ENCODE measurements around the gene MED27. TPM values are rescaled to one million over a fixed set of nuclear protein-coding genes. Genes with fewer than 3 reads are reported as not detected.

Gene MED27
- total RNA-seq, 1 experiment from 2014 or later: 38.4 TPM

DNA sequence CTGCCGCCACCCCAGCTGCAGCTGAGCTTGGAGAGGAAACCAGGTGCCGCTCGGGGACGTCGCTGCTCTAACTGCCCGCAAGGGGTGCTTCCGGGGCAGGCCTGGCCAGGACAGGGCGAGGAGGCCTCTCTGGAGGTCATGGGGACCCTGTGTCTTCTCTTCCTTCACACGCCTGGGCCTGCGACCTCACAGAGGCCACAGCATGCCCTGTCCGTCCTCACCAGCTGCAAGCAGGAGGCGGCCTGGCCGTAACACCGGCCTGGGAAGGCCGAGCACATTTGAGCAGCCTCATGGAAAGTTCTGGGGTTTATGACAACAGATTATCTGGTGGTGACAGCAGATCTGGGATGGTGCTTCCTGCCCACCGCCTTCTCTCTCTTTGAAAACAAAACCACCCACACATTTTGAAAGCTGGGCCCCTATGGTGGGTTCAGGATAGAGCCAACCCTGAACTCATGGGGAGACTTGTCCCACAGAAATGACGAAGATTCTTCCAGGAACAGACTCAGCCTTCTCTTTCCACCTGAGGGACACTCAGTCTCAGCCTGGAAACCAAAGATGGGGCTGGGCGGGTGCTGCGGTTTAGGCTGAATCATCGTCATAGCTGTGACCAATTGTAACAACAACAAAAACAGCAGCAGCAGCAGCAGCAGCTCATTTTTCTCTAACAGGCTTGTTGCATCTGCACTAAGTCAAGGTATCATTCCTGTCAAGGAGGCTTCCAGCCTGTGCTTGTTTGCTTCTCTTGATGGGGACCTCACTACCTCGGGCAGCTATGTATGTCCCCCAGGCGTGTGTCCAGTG, 240.2 kb downstream of the MED27 start:
- no peak overlapping the region for H3K27ac ChIP-seq (ENCODE audit: low read length)
- ATAC-seq: peak; percentile 86
- POLR2A ChIA-PET (ENCODE audit: unreplicated experiment): no interaction called here

DNA sequence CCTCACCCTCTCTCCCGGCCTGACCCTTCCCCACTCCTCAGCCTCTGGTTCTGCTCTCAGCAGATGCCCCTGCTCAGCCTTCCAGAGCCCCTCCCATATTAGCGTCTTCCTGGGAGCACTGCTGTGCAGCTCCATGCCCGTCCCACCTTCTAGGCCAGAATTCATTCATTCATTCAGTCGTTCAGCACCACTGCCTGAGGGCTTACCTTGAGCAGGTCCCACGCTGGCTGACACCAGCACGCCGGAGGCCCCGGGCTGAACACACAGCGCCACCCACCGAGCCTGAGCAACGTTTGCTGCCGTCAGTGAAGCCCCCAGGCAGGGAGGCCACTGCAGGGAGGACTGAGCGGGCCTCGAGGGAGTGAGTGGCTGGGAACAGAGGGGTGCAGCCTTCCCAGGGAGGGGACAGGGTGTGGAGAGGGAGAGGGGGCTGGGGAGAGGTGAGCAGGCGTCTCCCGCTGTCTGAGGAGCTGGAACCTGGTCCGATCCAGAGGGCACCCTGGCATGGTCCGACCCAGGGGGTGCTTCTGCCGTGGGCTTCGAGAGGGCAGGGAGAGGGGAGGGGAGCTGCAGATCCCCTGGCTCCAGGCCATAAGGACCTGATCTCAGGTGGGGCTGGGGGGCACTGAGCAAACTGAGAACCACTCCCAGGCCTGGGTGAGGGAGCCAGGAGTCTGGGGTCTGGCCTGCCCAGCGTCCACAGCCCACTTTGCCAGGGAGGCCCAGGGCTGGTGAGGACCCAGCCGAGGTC, 241.0 kb downstream of the MED27 start:
- no peak for DNase-seq
- H3K4me3 ChIP-seq (ENCODE audit: low read length): no peak overlapping the region
- no TSS peak for BruUV-seq (replicated peaks)
- intact Hi-C loops (cut with micrococcal nuclease): no loop called here
- H3K9ac ChIP-seq (ENCODE audit: low read length): no peak overlapping the region
- H3F3A ChIP-seq (ENCODE audit: low read length, unreplicated experiment): no peaks in the 10 kb centered on the region
- no peak overlapping the region for H3K4me2 ChIP-seq (ENCODE audit: low read length)
- no peaks in the 10 kb centered on the region for H3K9me3 ChIP-seq (ENCODE audit: low read length)
- ChIA-PET POLR2A (ENCODE audit: unreplicated experiment) (interaction anchor here (0.5 kb wide), 1 partner anchor 764 kb away, joined by 5 read pairs; no protein-coding TSS in a partner anchor), CTCF (interaction anchor here (0.6 kb wide), 1 partner anchor 72 kb away, joined by 6 read pairs; no protein-coding TSS in a partner anchor)
- H3K27ac ChIP-seq (ENCODE audit: low read length): no peak overlapping the region
- peaks cover 11% of the 10 kb centered on the region; the same call in 1 of the 2 replicates for H3K4me1 ChIP-seq (ENCODE audit: insufficient read depth, low read length)
- TF ChIP-seq EZH2phosphoT487 (IDR thresholded peaks at IDR 0.05; ENCODE audit: borderline replicate concordance, low read length) (no peak), EZH2 (IDR thresholded peaks at IDR 0.05; ENCODE audit: low read length, unreplicated experiment) (no peak)
- TF ChIP-seq, protein P1, sequence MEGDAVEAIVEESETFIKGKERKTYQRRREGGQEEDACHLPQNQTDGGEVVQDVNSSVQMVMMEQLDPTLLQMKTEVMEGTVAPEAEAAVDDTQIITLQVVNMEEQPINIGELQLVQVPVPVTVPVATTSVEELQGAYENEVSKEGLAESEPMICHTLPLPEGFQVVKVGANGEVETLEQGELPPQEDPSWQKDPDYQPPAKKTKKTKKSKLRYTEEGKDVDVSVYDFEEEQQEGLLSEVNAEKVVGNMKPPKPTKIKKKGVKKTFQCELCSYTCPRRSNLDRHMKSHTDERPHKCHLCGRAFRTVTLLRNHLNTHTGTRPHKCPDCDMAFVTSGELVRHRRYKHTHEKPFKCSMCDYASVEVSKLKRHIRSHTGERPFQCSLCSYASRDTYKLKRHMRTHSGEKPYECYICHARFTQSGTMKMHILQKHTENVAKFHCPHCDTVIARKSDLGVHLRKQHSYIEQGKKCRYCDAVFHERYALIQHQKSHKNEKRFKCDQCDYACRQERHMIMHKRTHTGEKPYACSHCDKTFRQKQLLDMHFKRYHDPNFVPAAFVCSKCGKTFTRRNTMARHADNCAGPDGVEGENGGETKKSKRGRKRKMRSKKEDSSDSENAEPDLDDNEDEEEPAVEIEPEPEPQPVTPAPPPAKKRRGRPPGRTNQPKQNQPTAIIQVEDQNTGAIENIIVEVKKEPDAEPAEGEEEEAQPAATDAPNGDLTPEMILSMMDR (conservative IDR thresholded peaks at IDR 0.05; ENCODE audit: low read depth, low read length): no peak
- H3K79me2 ChIP-seq (ENCODE audit: low read length): no peaks in the 10 kb centered on the region
- no peaks in the 10 kb centered on the region for H4K20me1 ChIP-seq (ENCODE audit: low read length)
- no peaks in the 10 kb centered on the region for H3K36me3 ChIP-seq (ENCODE audit: low read depth, low read length)
- H3K9me2 ChIP-seq (replicated peaks; ENCODE audit: low read length): no peaks in the 10 kb centered on the region
- no peak overlapping the region for H2AFZ ChIP-seq (ENCODE audit: low read length)
- ATAC-seq: no peak
- H3K27me3 ChIP-seq (ENCODE audit: low read length): no peaks in the 10 kb centered on the region

More for the DNA sequence above, 240.2 kb downstream of the MED27 start:
- CTCF ChIA-PET: interaction anchor here (0.5 to 0.6 kb wide), 2 partner anchors 128 to 397 kb away, joined by 3 read pairs; no protein-coding TSS in a partner anchor
- Histone ChIP-seq H2AFZ (ENCODE audit: low read length) (peak overlapping the region; percentile 5; the same call in 1 of the 2 replicates), H3K9me2 (replicated peaks; ENCODE audit: low read length) (no peaks in the 10 kb centered on the region), H3K36me3 (ENCODE audit: low read depth, low read length) (no peaks in the 10 kb centered on the region), H3K4me2 (ENCODE audit: low read length) (no peak overlapping the region), H3K4me3 (ENCODE audit: low read length) (no peak overlapping the region), H3K9ac (ENCODE audit: low read length) (no peak overlapping the region), H3K9me3 (ENCODE audit: low read length) (no peaks in the 10 kb centered on the region), H3K4me1 (ENCODE audit: insufficient read depth, low read length) (peaks cover 11% of the 10 kb centered on the region; the same call in 1 of the 2 replicates), H3K27me3 (ENCODE audit: low read length) (no peaks in the 10 kb centered on the region), H3K79me2 (ENCODE audit: low read length) (no peaks in the 10 kb centered on the region), H4K20me1 (ENCODE audit: low read length) (no peaks in the 10 kb centered on the region), H3F3A (ENCODE audit: low read length, unreplicated experiment) (no peaks in the 10 kb centered on the region)
- intact Hi-C loops (cut with micrococcal nuclease): no loop called here
- no peak for TF ChIP-seq EZH2 (IDR thresholded peaks at IDR 0.05; ENCODE audit: low read length, unreplicated experiment)
- TF ChIP-seq, protein P1 (conservative IDR thresholded peaks at IDR 0.05; ENCODE audit: low read depth, low read length): no peak
- no peak for TF ChIP-seq EZH2phosphoT487 (IDR thresholded peaks at IDR 0.05; ENCODE audit: borderline replicate concordance, low read length)
- DNase-seq: peak; percentile 74
- BruUV-seq (replicated peaks): no TSS peak
